Measurements from ENCODE around the gene EML6. TPM values are rescaled to one million over a fixed set of nuclear protein-coding genes. Genes with fewer than 3 reads are reported as not detected.

The EML6 gene
- total RNA-seq, 4 donors from 2014 or later = 1.2 to 4.4 (median 3.1) TPM

DNA sequence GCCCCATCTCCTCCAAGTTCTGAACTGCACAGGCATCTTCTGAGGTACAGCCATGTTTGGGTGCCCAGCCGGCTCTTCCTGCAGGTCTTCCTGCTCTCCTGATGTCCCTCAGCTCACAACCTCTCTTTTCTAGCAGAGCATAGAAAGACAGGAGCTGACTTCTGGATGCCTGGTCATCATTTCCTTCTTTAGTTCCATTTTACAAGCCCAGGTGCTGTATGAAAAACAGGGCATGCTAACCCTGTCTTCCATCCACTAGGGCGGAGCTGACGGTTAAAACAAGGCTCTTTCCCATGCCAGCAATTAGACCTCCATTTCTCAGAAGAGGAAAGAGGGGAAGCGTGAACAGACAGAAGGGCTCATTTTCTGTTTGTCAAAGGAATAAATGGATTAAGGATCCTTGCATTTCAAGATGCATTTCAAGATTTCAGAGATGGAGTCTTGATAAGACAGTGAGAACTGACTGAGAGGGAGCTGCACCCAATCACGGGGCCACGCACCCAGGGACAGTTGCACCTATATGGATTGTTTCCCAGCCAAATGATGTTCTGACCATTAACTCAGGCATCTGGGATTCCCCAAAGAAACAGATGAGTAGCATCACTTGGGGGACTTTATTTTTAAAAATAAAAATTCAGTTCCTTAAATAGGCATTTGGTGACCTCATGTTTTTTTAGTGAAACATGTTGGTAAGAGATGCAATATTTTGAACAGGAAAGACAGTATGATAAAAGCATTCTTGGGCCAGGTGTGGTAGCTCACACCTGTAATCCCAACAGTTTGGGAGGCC lies 45.8 kb upstream of the EML6 start:
- H3K36me3 ChIP-seq = no peaks in the 10 kb centered on the region
- H3K27me3 ChIP-seq = no peaks in the 10 kb centered on the region
- WGBS, 2 donors = 77 to 90% methylated on average over 4 to 6 of the region's 6 CpGs
- H3K4me3 ChIP-seq = no peak overlapping the region
- no peaks in the 10 kb centered on the region for H3K9me3 ChIP-seq
- peaks cover 16 to 36% (median 21%) of the 10 kb centered on the region in 3 donors for H3K4me1 ChIP-seq
- no peak for TF ChIP-seq CTCF (IDR thresholded peaks at IDR 0.05)
- TF ChIP-seq POLR2A (IDR thresholded peaks at IDR 0.05) = no peak
- H3K27ac ChIP-seq = no peak overlapping the region
- intact Hi-C loops (cut with DNase I) = no loop called here
- DNase-seq = no peak

DNA sequence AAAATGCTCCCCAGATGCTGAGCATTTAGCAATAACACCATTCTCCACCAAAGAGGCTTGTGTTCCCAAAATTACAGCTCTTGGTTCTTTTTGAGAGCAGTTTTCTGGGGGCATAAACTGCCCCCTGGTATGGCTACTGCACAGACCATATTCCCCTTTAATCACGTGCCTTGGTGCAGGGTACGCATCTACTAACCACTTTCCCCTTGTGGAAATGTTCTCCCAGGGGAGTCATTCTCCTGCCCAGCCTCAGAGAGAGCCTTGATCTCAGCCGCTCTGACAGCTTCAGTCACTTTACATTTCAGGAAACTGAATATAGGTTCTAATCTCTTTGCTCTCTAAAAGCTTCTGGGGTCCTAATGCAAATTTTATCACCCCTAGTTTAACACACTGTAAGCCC lies 44.7 kb upstream of the EML6 start:
- Histone ChIP-seq H3K9me3 (no peaks in the 10 kb centered on the region), H3K4me3 (no peak overlapping the region), H3K36me3 (no peaks in the 10 kb centered on the region), H3K27me3 (no peaks in the 10 kb centered on the region), H3K4me1 (peaks cover 5 to 25% (median 13%) of the 10 kb centered on the region in 3 donors), H3K27ac (no peak overlapping the region)
- DNase-seq = no peak
- intact Hi-C loops (cut with DNase I) = no loop called here
- no peak for TF ChIP-seq POLR2A (IDR thresholded peaks at IDR 0.05)
- TF ChIP-seq CTCF (IDR thresholded peaks at IDR 0.05) = no peak
- WGBS, 2 donors = 84 to 86% methylated on average over 3 of the region's 3 CpGs

DNA sequence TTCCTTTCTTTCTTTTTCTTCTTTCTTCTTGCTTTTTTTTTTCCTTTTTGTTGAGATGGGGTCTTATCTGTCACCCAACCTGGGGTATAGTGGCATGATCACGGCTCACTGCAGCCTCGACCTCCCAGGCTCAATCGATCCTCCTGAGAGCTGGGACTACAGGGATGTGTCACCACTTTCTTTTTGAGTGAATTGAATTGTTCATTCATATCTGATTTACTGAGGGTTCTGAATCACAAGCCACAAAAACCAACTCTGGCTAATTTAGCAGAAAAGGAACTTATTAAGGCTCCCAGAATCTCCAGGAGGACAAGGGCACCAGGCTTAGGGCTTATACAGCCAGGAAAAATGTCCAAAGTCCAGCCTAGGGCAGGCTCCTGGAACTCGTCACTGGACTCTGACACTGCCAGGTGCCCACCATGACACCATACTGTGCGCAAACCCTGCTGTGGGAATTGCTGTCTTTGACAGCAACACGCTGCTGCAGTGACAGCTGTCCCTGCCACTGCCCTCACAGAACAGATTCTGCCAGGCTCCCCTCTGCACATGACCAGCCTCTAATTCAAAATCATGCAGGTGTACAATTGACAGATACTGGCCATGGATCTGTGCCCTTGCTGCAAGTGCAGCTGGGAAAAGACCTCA lies 42.9 kb upstream of the EML6 start:
- peaks cover 0 to 7% (median 2%) of the 10 kb centered on the region in 3 donors for H3K4me1 ChIP-seq
- TF ChIP-seq CTCF (IDR thresholded peaks at IDR 0.05) (no peak), POLR2A (IDR thresholded peaks at IDR 0.05) (no peak)
- no peaks in the 10 kb centered on the region for H3K36me3 ChIP-seq
- no peak overlapping the region for H3K27ac ChIP-seq
- intact Hi-C loops (cut with DNase I) = no loop called here
- no peaks in the 10 kb centered on the region for H3K9me3 ChIP-seq
- DNase-seq = no peak
- H3K4me3 ChIP-seq = no peak overlapping the region
- H3K27me3 ChIP-seq = no peaks in the 10 kb centered on the region
- WGBS, 2 donors = 60 to 68% methylated on average over 4 to 6 of the region's 6 CpGs

DNA sequence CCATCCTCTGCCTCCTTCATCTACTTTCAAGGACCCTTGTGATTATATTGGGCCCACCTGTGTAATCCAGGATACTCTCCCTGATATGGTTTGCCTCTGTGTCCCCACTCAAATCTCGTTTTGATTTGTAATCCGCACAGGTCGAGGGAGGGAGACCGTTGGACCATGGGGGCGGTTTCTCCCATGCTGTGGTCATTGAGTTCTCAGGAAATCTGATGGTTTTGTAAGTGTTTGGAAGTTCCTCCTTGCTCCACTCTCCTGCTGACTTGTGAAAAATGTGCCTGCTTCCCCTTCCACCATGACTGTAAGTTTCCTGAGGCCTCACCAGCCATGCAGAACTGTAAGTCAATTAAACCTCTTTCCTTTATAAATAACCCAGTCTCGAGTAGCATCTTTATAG lies 42.0 kb upstream of the EML6 start:
- TF ChIP-seq CTCF (IDR thresholded peaks at IDR 0.05) = no peak
- H3K27me3 ChIP-seq = no peaks in the 10 kb centered on the region
- no peak overlapping the region for H3K4me3 ChIP-seq
- no peak for DNase-seq
- H3K36me3 ChIP-seq = no peaks in the 10 kb centered on the region
- no peak overlapping the region for H3K27ac ChIP-seq
- 75 to 85% methylated on average over 6 of the region's 6 CpGs for WGBS, 2 donors
- H3K4me1 ChIP-seq = no peaks in the 10 kb centered on the region
- intact Hi-C loops (cut with DNase I) = no loop called here
- no peaks in the 10 kb centered on the region for H3K9me3 ChIP-seq

GRCh38 chr2:54683596-54683995 lies 39.9 kb upstream of the EML6 start:
- H3K9me3 ChIP-seq = no peaks in the 10 kb centered on the region
- no peaks in the 10 kb centered on the region for H3K36me3 ChIP-seq
- H3K4me1 ChIP-seq = no peaks in the 10 kb centered on the region
- no peaks in the 10 kb centered on the region for H3K27me3 ChIP-seq
- H3K4me3 ChIP-seq = no peak overlapping the region
- TF ChIP-seq CTCF (IDR thresholded peaks at IDR 0.05) = no peak
- TF ChIP-seq POLR2A (IDR thresholded peaks at IDR 0.05) = no peak
- H3K27ac ChIP-seq = no peak overlapping the region
- DNase-seq = no peak
- WGBS, 2 donors = 85% methylated on average over 2 of the region's 2 CpGs
- intact Hi-C loops (cut with DNase I) = no loop called here
